GM15510 (cell line): Measurements from ENCODE around the gene PIPOX.

Source experiments
- POLR2A ChIP-seq: IDR thresholded peaks from 3 replicates; pipeline ENCODE4 v1.6.1; 2011; ENCODE audit warnings: borderline replicate concordance; ENCODE audit not compliant: insufficient read length; ENCODE audit errors: extremely low read depth

The PIPOX gene

DNA sequence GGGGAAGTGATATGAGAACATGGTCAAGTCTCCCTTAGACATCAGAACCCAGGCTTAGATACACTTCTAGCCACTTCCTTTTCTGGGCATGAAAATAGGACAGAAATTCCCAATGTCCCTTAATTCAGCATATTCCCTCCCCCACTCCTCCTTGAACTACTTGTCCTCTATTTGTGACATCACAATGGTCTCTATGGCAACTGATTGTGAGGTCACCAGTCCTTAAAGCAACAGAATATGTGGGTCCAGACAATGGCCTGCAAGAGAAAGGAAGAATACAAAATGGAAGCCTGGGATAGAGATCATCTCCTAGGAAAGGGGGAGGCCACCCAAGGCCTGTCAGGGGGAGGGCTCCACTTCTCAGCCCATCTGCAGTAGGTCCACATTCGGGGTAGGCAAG lies 30.4 kb upstream of the PIPOX start:
- no peak for TF ChIP-seq POLR2A

DNA sequence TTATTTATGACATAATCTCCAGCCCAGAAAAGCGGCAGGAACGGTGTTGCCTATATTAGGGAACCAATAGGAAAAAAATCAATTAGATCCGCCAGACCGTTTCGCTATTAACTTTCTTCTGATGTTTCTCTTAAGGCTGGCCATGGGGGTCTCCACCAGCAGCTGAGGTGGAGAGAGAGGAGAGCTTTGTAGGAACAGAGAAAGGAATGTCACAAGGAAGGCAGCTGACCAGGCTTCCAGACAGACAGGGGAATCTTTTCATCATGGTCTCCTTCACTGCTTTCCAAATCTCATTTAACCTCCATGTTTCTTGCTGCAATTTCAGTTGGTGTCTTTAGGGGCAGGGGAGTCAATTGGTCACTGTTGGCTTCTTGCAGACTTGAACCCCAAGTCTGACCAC lies 28.2 kb upstream of the PIPOX start:
- TF ChIP-seq POLR2A = no peak

DNA sequence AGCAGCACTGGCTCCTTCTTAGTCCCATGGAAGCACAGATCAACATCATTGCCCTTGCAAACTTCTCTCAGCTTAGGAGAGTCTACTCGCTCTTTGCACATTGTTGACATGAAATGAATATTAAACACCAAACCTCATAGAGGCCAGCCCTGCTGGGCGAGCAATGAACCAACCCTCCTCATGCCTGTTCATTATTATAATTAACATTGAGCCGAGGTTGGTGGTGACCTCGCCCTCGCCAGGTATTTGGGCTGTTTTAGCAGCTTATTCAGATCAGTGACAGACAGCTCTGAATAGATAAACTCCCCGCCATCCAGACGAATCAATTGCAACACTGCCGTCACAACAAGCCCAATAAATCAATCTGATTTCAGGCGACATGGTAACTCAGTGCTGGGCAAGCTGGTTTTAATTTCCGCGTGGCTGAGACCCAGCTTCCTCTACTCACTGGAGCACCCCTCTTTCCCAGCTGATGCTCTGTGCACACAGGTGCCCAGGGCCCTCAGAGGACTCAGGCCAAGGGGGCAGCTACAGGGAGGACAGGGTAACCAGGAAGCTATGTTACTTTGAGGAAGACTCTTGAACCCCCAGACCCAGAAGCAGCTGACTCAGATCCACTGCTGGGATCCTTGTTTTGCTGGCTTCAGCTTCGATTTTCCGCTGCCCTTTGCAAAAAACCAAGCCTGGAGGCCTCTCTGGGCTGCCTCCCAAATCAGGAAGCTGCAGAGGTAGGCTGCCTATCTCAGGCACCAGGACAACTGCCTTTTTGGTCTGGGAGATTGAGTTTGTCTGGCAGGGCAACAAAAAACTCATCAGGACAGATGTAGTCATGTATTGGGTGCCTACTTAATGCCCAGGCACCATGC lies 26.4 kb upstream of the PIPOX start:
- no peak for TF ChIP-seq POLR2A

DNA sequence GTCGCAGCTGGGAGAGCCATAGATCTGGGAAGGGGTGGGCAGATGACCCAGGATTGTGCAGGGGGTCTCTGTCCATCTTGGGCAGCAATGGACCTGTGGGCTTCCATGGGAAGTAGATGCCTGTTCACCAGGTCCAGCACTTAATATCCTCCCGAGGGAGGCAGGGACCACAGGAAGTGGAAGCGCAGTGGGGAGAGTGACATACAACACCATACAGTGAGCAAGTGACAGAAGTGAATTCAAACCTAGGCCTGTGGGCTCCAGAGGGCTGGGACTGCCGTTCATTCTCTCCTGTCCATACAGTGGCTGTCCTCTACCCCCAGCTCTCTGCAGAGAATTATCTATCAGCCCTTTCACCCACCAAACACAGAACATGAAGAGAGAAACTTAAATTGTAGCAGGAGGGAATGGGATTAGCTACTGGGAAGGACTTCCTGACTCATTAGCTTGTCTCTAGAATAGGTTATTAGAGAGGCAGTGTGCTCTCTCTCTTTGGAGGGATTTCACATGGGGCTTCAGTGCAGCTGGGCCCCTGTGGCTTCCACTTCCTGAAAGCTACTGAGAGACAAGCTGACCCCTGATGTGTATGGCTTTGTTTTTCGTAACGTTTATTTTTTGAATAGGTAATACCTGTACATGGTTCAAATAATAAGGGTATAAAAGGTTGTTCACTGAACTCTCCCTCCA lies 24.0 kb upstream of the PIPOX start:
- TF ChIP-seq POLR2A = no peak

DNA sequence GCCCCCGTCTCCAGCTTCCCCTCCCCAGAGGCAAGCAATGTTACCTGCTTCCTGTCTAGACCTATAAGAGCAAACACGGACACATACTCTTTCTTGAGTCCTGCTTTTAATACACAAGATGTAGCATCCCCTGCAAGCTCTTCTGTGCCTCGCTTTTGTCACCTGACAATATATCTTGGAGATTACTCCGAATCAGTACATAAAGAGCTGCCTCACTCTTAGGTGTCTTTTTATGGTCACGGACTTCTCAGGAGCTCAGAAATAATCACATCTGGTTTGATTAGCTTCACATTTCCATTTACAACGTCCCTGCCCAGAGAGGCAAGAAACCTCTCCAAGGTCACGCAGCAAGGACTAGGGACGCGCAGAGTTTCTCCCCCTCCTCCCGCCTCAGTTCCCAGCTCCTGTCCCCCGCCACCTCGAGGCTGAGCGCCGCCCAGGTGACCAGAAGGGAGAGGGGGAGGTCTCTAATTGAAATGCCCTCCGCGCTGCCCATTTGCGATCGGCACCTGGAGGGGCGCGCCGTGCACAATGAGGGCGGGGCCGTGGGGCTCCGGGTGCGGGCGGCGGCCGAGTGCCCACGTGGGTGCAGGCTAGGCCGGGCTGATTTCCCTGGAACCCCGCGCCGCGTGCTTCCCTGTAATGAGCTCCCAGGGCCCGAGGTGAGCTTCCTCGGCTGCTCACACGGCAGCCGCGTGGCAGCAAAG lies 23.3 kb upstream of the PIPOX start:
- TF ChIP-seq POLR2A = no peak

DNA sequence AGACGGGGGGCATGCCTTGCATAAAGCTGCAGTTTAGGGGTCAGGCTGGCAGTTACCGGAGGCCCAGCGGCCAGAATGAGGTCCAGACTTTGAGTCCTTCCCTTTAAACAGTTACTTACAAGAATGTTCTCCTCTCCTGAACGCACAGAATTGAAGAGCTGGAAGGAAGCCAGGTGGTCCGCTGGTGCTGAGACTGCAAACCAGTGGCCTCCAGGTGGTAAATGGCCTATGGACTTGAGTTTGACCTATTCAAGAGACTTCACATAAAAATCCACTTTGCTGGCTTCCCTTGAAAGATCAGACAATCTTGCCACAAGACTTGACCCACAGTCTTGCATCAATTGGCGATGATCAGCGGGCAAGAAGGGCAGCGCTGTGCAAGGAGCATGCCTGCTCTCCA lies 22.4 kb upstream of the PIPOX start:
- TF ChIP-seq POLR2A = no peak

DNA sequence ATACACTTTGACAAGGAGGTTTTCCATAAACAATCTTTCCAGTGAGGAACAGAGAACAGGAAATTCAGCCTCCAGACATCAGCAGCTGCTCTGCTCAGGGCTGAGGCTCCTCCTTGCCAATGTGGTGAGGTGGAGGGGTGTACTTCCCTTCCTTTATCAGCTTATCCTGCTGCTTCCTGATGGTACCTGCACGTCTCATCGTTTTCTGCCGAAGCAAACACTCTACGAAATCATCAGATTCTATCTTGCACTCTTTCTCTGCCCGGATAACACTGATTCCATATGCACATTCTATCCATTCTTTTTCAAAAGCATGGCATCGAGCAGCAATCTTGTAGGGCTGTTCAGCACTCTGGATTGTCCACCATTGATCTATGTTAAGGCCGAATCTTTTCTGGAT lies 21.7 kb upstream of the PIPOX start:
- TF ChIP-seq POLR2A = no peak

DNA sequence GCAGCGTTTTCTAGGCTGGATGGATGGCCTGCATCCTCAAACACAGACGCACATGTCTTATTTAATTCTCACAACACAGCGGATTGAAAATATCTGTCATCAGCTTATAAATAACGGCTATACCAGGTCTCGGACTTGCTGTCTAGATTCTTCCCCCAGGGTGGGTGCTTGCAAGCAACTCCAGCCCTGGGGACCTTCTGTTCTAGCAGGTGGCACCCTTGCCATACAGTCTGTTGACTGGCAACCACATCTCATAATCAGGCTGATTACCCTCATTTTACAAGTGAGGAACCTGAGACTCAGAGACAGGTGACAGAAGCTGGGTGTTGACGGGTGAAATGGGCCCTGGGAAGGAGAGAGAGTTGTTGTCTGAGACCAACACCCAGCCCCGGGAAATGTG lies 20.9 kb upstream of the PIPOX start:
- no peak for TF ChIP-seq POLR2A

DNA sequence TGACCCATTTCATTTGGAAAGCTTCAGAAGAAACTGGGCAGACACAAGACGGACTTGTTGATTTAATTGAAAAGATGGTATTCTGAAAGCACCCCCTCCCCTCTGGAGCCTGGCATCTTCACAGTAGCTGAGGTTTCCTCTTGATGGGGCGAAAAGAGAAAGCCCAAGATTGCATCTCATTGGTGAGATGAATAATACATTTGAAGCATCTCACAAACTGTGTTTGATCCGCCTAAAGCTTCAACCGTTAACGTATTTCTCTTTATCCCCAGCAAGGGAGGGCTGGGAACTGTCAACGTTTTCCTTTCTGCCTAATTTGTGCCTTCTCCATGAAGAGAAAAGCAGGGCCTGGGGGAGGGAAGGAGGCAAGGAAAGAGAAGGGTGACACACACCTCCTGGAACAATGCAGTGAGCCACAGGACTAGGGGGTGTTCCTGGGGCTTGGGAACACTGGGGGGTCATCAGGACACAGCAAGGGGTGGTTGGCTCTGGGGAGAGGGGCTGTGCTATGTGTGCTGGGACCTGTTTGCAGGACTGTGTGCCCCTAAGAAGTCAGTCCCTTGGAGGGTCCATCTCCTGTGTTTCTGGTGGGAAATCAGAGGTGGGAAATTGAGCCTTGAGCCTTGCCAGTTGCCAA lies 18.5 kb upstream of the PIPOX start:
- TF ChIP-seq POLR2A = no peak

DNA sequence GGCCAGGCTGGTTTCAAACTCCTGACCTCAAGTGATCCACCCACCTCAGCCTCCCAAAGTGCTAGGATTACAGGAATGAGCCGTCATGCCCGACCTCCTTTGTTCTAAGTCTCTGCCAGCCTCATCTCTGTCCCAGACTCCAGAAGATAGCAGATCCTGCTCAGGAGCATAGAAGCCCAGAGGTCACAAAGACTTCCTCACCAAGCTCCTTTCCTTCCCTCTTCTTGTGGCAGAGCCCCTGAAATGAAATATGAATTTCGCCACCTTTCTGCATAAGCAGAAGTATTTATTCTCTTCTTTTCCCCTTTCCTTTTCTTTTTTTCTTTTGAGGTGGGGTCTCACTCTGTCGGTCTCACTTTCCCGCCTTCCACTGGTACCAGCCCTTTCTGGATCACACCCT lies 11.5 kb upstream of the PIPOX start:
- TF ChIP-seq POLR2A = no peak

DNA sequence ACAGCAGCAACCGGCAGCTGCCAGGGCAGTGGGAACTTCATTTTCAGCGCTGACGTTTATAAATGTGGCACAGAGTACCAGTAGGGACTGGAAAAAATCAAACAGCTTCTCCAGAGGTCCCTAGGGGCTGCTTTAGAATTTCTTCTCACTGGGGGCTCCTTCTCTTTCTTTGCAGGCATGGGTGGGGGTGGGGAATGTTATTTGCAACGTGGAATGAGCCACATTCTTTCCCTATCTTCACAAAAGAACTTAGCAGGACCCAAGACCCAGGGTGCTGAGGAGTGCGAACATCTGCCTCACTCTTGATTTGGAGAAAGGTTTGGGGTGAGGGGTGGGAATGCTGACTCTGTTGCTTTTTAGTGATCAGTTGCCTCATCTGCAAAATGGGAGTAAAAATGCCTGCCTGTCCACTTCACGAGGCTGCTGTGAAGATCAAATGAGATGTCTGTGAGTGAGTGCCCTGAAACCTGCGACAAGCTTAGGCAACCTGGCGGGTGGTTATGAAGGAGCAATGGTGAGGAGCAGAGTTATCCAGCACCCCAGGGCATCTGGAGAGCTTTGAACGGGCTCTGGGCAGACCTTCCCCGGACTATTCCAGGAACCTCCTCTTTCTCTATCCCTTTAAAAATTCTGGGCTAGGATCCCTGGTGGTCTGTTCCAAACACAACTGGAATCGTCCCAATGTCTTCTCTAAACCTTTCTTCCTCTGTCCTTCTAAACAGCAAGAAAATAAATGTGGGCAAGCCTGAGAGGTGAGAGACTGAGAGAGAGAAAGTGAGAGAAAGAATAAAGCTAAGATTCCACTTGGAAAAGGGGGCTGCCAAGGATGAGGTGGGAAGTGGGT lies 10.7 kb upstream of the PIPOX start:
- TF ChIP-seq POLR2A = no peak

DNA sequence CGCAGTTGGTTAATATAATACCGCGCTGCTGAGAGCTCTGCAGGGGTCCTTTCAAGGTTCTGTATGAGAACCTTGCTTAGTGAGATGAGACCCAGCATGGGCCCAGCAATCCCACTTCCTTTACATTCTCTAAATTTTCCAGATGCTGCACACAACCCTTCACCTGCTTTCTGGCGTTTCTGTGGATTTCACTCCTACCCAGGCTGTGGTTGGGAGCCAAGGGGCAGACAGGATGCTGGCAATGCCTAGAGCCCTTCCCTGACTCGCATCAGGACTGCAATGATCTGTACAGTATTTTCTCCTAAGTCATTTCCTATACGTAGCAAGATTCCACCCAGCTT lies 10.1 kb upstream of the PIPOX start:
- no peak for TF ChIP-seq POLR2A

DNA sequence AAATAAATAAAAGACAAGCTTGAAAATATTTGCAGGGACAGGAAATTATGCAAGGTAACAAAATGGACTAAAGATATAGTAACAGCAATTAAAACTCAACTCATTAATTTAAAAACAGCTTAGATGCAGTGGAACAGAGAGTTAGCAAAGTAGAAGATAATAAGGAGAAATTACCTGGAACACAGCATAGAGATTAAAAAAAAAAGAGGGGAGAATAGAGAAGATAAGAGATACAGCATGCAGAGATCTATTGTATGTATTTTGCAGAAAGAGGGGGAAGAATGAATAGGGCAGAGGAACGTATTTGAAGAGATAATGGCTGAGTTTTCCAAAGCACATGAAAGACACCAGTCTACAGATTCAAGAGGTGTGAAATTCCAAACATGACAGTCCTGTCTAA lies 8.4 kb upstream of the PIPOX start:
- no peak for TF ChIP-seq POLR2A

DNA sequence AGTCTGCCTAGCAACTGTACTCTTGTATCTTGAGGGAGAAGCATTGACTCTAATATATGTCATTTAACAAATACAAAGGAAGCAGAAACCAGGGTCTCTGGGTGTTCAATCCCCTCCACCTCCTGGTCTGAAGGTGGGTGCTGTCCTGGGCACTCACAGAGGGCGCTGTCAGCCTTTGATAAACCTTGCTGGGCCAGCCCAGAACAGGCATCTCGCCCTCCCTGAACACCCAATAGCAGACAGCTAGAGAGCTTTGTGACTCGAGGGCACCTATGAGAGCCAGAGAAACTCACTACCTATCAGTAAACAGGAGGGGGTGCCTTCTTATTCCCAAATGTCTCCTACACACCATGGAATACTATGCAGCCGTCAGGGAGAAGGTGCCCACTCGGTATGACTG lies 6.4 kb upstream of the PIPOX start:
- TF ChIP-seq POLR2A = no peak
